ENCODE data around the gene ETV1. TPM values are rescaled to one million over a fixed set of nuclear protein-coding genes. Genes with fewer than 3 reads are reported as not detected.

The ETV1 gene
- total RNA-seq, 2 experiments from 2014 or later = not detected

GRCh38 chr7:13894377-13894776, 95.1 kb downstream of the ETV1 start:
- no peak overlapping the region for H3K27ac ChIP-seq (ENCODE audit: low read depth in 1 of 2, low read length in 2 of 2)
- H3K9me3 ChIP-seq (ENCODE audit: control insufficient read depth in 1 of 2, insufficient read depth in 1 of 2, low read length in 2 of 2) = no peaks in the 10 kb centered on the region
- ATAC-seq (ENCODE audit: poor library complexity) (no peak), DNase-seq (no peak)
- H3K27me3 ChIP-seq (ENCODE audit: control insufficient read depth in 1 of 2, insufficient read depth in 2 of 2, low read length in 2 of 2) = no peaks in the 10 kb centered on the region
- H3K36me3 ChIP-seq (ENCODE audit: insufficient read depth, low read length) = no peaks in the 10 kb centered on the region
- H3K27ac Mint-ChIP-seq = no peak overlapping the region
- no peak for TF ChIP-seq CTCF (IDR thresholded peaks at IDR 0.05)
- no peaks in the 10 kb centered on the region for H3K27me3 Mint-ChIP-seq
- H3K36me3 Mint-ChIP-seq (ENCODE audit: low read depth) = no peaks in the 10 kb centered on the region
- no peaks in the 10 kb centered on the region for H3K4me1 Mint-ChIP-seq (ENCODE audit: low read depth)
- POLR2A ChIA-PET = no interaction called here
- H3K4me3 ChIP-seq (ENCODE audit: low read length) = no peak overlapping the region
- no peaks in the 10 kb centered on the region for H3K4me1 ChIP-seq (ENCODE audit: insufficient read depth, low read length)
- no peak overlapping the region for H3K4me3 Mint-ChIP-seq
- CTCF ChIA-PET = no interaction called here
- intact Hi-C loops (cut with DNase I, micrococcal nuclease) = no loop called here
- peaks cover 2% of the 10 kb centered on the region for H3K9me3 Mint-ChIP-seq

GRCh38 chr7:13890793-13891192, 98.7 kb downstream of the ETV1 start:
- no peaks in the 10 kb centered on the region for H3K36me3 Mint-ChIP-seq (ENCODE audit: low read depth)
- DNase-seq = no peak
- ChIA-PET POLR2A (no interaction called here), CTCF (no interaction called here)
- TF ChIP-seq CTCF (IDR thresholded peaks at IDR 0.05) = no peak
- Histone ChIP-seq H3K4me3 (ENCODE audit: low read length) (no peak overlapping the region), H3K27ac (ENCODE audit: low read depth in 1 of 2, low read length in 2 of 2) (no peak overlapping the region), H3K9me3 (ENCODE audit: control insufficient read depth in 1 of 2, insufficient read depth in 1 of 2, low read length in 2 of 2) (no peaks in the 10 kb centered on the region), H3K27me3 (ENCODE audit: control insufficient read depth in 1 of 2, insufficient read depth in 2 of 2, low read length in 2 of 2) (no peaks in the 10 kb centered on the region), H3K36me3 (ENCODE audit: insufficient read depth, low read length) (no peaks in the 10 kb centered on the region), H3K4me1 (ENCODE audit: insufficient read depth, low read length) (no peaks in the 10 kb centered on the region)
- H3K27ac Mint-ChIP-seq = no peak overlapping the region
- H3K27me3 Mint-ChIP-seq = no peaks in the 10 kb centered on the region
- no peak overlapping the region for H3K4me3 Mint-ChIP-seq
- H3K4me1 Mint-ChIP-seq (ENCODE audit: low read depth) = no peaks in the 10 kb centered on the region
- H3K9me3 Mint-ChIP-seq = peaks cover 2% of the 10 kb centered on the region
- intact Hi-C loops (cut with DNase I, micrococcal nuclease) = no loop called here
- no peak for ATAC-seq (ENCODE audit: poor library complexity)

GRCh38 chr7:13886356-13886755, 103.1 kb downstream of the ETV1 start:
- H3K36me3 ChIP-seq (ENCODE audit: insufficient read depth, low read length) = no peaks in the 10 kb centered on the region
- no peak overlapping the region for H3K27ac Mint-ChIP-seq
- no peak overlapping the region for H3K4me3 ChIP-seq (ENCODE audit: low read length)
- H3K27me3 Mint-ChIP-seq = no peaks in the 10 kb centered on the region
- ChIA-PET CTCF (no interaction called here), POLR2A (no interaction called here)
- no peaks in the 10 kb centered on the region for H3K36me3 Mint-ChIP-seq (ENCODE audit: low read depth)
- H3K4me3 Mint-ChIP-seq = no peak overlapping the region
- no peaks in the 10 kb centered on the region for H3K4me1 Mint-ChIP-seq (ENCODE audit: low read depth)
- H3K27ac ChIP-seq (ENCODE audit: low read depth in 1 of 2, low read length in 2 of 2) = no peak overlapping the region
- DNase-seq (no peak), ATAC-seq (ENCODE audit: poor library complexity) (no peak)
- peaks cover 2% of the 10 kb centered on the region for H3K9me3 Mint-ChIP-seq
- no peak for TF ChIP-seq CTCF (IDR thresholded peaks at IDR 0.05)
- H3K9me3 ChIP-seq (ENCODE audit: control insufficient read depth in 1 of 2, insufficient read depth in 1 of 2, low read length in 2 of 2) = no peaks in the 10 kb centered on the region
- intact Hi-C loops (cut with DNase I, micrococcal nuclease) = no loop called here
- no peaks in the 10 kb centered on the region for H3K4me1 ChIP-seq (ENCODE audit: insufficient read depth, low read length)
- no peaks in the 10 kb centered on the region for H3K27me3 ChIP-seq (ENCODE audit: control insufficient read depth in 1 of 2, insufficient read depth in 2 of 2, low read length in 2 of 2)
